Ramos (cell line): Measurements from ENCODE around the gene DDX10.
"Not testable (repeated sequence)": the region's sequence is repeated elsewhere in the genome, so short reads cannot be mapped to it uniquely, and the experiment has no call there.

ENCODE experiments used
- in situ Hi-C: fragments of 300-500 bp; cut with MboI; formaldehyde crosslinking; loops from one replicate; pipeline ENCODE4 v1.14.3; 2022; ENCODE audit warnings: low sequenced_read_pairs; ENCODE audit not compliant: unreplicated experiment

Gene DDX10

GRCh38 chr11:108705061-108705460 is 40.2 kb downstream of the DDX10 start:
- in situ Hi-C loops = loop anchor here (25.0 kb wide), 1 partner anchor 982 kb away; no protein-coding TSS in a partner anchor

GRCh38 chr11:108708173-108708572 is 43.3 kb downstream of the DDX10 start:
- in situ Hi-C loops = loop anchor here (25.0 kb wide), 1 partner anchor 979 kb away; no protein-coding TSS in a partner anchor

- in situ Hi-C loops = loop anchor here (25.0 kb wide), 1 partner anchor 978 kb away; no protein-coding TSS in a partner anchor
Measured at GRCh38 chr11:108709741-108710140, 44.9 kb downstream of the DDX10 start.

- in situ Hi-C loops = loop anchor here (25.0 kb wide), 1 partner anchor 974 kb away; no protein-coding TSS in a partner anchor
Measured at GRCh38 chr11:108713076-108713790, 48.4 kb downstream of the DDX10 start.

- in situ Hi-C loops = loop anchor here (25.0 kb wide), 1 partner anchor 972 kb away; no protein-coding TSS in a partner anchor
Measured at GRCh38 chr11:108715239-108715638, 50.4 kb downstream of the DDX10 start.

- in situ Hi-C loops = loop anchor here (25.0 kb wide), 1 partner anchor 969 kb away; no protein-coding TSS in a partner anchor
Measured at GRCh38 chr11:108718466-108718865, 53.6 kb downstream of the DDX10 start.

GRCh38 chr11:108724974-108725689 is 60.3 kb downstream of the DDX10 start:
- in situ Hi-C loops = loop anchor here (25.0 kb wide), 1 partner anchor 962 kb away; no protein-coding TSS in a partner anchor

GRCh38 chr11:108726077-108726800 is 61.4 kb downstream of the DDX10 start:
- in situ Hi-C loops = no loop called here

- in situ Hi-C loops = no loop called here
Measured at GRCh38 chr11:108727665-108728064, 62.8 kb downstream of the DDX10 start.

GRCh38 chr11:108729227-108729871 is 64.5 kb downstream of the DDX10 start:
- in situ Hi-C loops = no loop called here

GRCh38 chr11:108732395-108732794 is 67.5 kb downstream of the DDX10 start:
- in situ Hi-C loops = no loop called here

GRCh38 chr11:108733479-108734116 is 68.7 kb downstream of the DDX10 start:
- in situ Hi-C loops = no loop called here

GRCh38 chr11:108734283-108734682 is 69.4 kb downstream of the DDX10 start:
- in situ Hi-C loops = no loop called here

GRCh38 chr11:108734956-108735559 is 70.2 kb downstream of the DDX10 start:
- in situ Hi-C loops = no loop called here

GRCh38 chr11:108740132-108740531 is 75.3 kb downstream of the DDX10 start:
- in situ Hi-C loops = not testable (repeated sequence)

- in situ Hi-C loops = no loop called here
Measured at GRCh38 chr11:108743851-108744250, 79.0 kb downstream of the DDX10 start.

- in situ Hi-C loops = no loop called here
Measured at GRCh38 chr11:108748968-108749367, 84.1 kb downstream of the DDX10 start.

GRCh38 chr11:108751444-108751843 is 86.6 kb downstream of the DDX10 start:
- in situ Hi-C loops = no loop called here

- in situ Hi-C loops = no loop called here
Measured at GRCh38 chr11:108752297-108752751, 87.5 kb downstream of the DDX10 start.
